Right ventricle myocardium inferior (tissue), 1 donor: ENCODE results near the gene PPP1R9B. TPM values are rescaled to one million over a fixed set of nuclear protein-coding genes. Genes with fewer than 3 reads are reported as not detected.
A peak's percentile ranks its signal among the peaks of the same experiment; 100 is the strongest.

Source experiments
- ATAC-seq: fragments of 200-7000 bp; cut with Tn5 transposase; one replicate; pipeline ENCODE4 v1.9.1; 2020; ENCODE audit warnings: mild to moderate bottlenecking, moderate library complexity
- DNase-seq: peaks from one replicate; pipeline ENCODE4 v3.0.0; 2021; ENCODE audit errors: missing footprints
- intact Hi-C: fragments of 100-400 bp; cut with DNase I; formaldehyde crosslinking; loops from one replicate; pipeline ENCODE4 v1.11.0; 2022
- total RNA-seq: library from RNA; stranded (reverse); fragmentation: NEBNext Ultra II Directional; extraction: Animal tissue kit (Norgen Biotek cat#: 25700); gene quantifications from one replicate; pipeline ENCODE4 v1.2.1, GENCODE V29; 2021
- donor health status: DM: no; HTN: yes; CAD: no; lungs with severe emphysema.

Gene PPP1R9B
- total RNA-seq, 1 donor from 2014 or later = 38.4 TPM

DNA sequence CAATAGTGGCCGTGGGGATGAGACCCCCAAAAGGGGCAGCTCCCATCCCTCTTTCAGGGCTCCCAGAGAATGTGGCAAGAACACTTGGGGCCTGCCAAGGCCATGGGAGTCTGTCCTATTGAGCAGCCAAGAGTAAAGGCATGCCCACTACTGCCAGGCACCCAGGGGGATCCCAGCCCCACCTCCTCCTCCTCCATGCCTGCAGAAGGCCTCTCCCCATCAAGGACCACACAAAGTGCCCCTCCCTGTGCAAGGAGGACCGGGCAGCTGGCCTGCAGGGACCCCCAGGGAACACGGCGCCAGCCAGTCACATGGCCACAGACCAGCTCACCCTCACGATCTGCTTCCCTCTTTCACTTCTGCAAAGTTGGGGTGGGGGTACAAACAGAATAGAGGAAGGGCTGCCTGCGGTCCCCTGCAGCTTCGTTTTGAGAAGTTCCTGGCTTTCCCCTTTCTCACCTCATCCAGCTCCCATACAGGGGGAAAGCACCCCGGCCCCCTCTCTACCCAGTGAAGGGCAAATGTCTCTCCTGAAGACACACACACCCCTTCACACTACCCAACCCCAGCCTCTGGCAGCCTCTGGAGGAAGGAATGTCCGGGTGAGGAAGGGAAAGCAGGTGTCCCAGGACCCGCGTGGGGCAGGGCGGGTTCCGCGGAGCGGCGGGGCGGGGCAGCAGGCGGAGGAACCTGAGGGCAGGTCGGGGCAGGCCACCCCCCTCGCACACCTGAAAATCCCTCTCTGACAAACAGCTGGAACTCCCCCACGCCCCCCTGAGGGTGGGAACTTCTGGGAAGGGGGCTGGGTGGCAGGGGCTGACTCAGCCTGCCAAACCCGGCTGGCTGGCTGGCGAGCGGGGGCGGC is 2.0 kb downstream of the PPP1R9B start:
- intact Hi-C loops = no loop called here
- peak; percentile 1 for ATAC-seq
- DNase-seq = peak; percentile 82

DNA sequence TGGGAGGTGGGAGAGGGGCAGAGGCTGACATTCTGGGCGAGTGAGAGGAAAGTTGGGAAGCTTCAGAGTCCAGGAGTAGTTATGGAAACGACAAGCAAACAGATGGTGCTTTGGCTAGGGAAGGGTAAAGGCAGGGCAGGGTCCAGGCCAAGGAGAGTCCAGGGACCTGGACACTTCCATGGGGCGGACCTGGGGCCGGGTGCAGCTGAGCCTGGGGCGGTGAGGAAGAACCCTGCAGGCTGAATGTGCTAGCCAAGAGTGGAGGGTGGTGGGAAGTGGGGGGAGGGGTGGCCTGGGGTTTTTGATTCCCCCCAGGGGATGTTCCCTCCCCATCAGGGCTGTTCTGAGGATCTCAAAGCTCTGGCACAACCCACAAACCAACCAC is 2.6 kb downstream of the PPP1R9B start:
- ATAC-seq = peak; percentile 12
- intact Hi-C loops = no loop called here
- DNase-seq = peak; percentile 65

DNA sequence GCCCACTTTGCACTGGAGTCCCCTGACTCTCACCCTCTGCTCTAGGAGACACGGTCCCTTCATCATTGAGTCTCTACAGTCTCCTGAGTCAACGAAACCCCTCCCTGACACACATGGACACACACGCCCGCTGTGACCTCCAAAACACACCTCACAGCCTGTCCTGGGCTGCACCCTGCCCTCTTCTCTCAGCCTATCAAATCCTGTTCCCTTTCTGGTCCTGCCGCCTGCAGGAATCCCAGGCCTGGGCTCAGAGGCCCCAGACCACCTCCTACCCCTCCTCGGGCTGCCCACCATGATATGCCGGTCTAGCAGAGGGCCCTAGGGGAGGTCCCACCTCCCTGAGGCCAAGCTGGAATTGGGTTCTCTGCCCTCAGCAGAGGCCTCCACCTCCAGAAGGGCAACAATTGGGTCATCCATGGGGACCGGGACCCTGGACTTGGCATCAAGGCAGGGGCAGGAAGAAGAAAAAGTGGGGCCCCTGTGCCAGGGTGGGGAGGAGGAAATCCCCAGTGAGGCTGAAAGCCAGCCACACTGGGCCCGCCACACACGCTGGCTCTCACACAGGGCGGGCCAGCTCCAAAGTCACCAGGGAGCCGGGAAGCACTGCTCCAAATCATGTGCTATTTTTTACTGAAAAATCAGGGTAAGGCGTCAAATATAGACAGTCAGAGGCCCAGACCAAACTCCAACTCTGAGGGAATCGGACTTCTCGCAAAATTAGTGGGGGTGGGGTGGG is 3.4 kb downstream of the PPP1R9B start:
- intact Hi-C loops = no loop called here
- DNase-seq = peak; percentile 69
- ATAC-seq = no peak

DNA sequence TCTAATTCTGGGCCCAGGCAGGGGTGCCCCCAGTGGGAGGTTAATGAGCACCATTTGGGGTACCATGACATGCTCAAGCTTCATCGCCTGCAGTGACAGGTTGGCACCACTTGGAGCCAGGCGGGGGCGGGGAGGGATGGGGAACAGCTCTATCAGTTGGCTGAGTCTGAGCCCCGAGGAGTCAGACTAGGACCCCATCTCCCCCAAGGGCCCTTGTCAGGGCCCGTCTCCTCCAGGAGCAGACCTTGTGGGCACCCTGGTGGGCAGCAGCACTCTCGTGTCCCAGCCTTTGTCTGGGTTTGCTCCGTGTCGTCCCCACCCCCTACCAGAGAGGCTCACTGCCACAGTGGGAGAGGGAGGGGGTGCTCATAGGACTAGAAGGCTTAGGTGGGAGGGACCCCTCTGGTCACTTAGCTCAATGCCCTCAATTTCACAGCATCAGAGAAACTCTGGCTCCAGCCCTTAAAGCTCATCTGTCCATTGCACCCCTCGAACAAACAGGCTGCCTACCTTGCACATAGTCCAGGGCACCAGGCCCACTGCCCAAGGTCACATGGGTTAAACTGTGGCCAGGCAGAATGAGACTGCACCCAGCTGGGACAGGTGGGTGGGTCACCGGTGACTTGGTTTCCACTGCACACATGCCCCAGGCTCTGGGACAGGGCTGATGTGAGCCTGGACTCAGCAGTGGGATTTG is 4.1 kb downstream of the PPP1R9B start:
- DNase-seq (peak; percentile 50), ATAC-seq (no peak)
- intact Hi-C loops = no loop called here

DNA sequence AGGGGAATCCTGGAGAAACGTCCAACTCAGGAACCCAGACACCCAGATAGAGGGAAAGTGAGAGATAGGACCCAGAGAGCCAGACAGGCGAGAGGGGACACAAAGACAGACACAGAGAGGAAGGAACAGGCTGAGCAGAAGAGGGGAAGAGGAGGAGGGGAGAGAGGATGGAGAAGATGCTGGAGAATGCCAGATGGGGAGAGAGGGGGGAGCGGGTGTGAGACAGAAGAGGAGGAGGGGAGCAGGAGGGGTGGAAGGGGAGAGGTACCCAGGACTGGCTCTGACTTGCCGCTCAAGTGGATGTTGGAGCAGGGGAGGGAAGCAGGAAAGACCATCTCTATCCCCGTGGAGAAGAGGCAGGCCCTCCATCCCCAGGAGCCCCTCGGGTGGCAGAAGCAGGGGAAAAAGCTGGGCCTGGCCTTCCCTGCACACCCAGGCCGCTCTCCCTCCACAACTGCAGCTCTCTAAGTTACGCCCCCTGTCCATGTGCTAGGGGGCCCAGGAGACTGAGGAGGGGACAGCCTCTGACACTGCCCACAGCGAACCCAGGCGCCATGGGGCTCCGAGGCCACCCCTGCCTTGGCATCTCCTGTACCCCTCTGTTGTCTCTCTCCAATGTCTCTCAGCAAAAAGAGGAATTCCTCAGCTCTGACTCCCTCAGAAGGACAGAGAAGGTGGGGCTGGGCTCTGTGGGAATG is 4.8 kb downstream of the PPP1R9B start:
- intact Hi-C loops = no loop called here
- ATAC-seq = no peak
- DNase-seq = peak; percentile 13

DNA sequence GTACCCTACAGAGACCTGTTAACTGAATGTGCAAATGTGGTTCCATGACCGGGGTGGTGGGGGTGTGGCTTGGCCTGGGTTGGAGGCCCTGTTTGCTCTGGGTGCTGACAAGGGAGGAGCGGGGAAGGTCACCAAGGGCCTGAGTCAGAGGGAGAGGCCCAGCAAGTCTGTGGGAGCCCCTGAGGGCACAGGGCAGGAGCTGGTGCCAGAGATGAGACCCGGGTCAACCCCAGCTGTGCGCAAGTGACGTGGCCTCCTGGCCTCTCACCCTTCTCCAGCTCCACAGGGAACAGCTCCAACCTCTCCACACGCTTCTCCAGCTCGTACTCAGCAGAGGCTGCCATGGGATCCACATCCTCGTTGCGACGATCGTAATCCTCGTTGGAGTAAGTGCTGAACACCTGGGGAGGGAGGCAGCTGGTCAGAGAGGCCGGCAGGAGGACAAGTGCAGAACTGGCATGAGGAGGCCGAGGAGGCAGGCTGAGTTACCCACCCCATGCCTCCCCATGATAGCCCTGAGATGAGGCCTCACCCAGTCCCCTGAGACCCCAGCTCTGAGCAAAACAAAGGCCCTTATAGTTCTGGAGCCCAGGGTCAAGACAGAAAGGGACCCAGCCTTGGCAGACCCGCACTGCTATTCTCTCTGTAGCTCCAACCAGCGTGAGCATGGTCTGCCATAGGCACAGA is 5.5 kb downstream of the PPP1R9B start:
- intact Hi-C loops = no loop called here
- no peak for DNase-seq
- ATAC-seq = peak; percentile 21

DNA sequence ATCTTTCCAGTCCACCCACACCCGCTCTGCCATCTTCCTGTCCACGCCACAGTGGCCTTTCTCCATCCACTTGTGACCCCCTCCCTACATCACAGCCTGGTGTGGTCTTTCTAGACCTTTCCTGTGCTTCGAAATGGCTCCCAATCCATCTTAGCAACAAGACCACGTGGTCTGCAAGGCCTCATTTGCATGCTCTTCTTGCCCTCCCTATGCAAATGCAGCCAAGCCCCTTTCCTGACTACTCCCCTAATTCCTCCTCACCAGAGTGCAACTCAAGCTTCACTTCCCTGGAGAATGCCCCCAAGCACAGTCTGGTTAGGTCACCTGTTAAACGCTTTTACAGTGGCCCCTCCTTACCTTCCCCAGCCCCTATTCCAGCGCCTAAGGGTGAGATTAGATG is 6.1 kb downstream of the PPP1R9B start:
- no peak for ATAC-seq
- intact Hi-C loops = no loop called here

DNA sequence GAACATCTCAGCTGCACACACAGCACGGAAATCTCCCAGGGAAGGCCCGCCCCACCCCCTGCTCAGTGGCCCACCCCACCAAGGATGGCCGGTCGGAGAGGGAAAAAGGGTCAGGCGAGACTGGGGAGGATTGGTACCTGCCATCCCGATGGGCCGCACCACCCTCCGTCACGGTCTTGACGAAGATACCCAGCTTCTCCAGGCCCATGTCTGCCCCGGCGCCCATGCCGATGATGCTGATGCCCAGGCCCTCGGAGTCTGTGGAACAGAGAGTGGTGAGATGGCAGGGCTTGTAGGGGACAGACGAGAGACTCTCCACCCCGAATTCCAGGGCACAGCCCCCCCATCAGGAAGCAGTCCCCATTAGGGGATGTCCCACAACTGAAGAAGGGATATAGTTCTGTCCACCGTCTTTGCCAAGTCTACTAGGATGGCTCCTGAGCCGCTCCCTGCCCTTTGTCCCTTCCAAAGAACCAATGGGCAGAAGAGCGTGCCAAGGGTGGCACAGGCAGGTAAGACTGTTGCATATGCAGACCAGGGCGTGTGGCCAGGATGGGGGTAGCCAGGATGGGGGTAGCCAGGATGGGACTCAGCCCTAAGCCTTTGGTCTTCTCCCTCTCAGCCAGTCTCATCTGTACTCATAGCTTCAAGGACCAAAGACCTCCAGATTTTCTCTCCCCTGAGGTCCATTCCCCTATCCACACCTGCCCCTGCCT is 6.9 kb downstream of the PPP1R9B start:
- intact Hi-C loops = no loop called here
- ATAC-seq (no peak), DNase-seq (no peak)

More for the DNA sequence above, 6.1 kb downstream of the PPP1R9B start:
- no peak for DNase-seq

DNA sequence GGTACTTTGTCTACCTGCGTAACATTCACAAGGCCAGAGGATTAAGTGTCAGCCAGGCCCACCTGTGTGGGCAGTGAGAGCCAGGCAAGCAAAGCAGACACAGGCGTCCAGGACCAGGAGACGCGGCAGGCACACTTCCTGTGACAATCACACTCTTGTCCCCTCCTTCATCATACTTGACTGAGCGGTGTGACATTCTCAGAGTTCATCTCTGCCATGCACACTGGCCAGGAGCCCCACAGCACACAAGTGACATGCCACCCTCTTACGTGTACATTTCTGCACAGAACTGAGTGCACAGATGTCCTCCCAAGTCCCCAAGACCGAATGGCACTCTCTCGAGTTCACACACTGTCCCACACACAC is 8.7 kb downstream of the PPP1R9B start:
- no peak for ATAC-seq
- intact Hi-C loops = loop anchor here (2.0 kb wide), 1 partner anchor 35 kb away; no protein-coding TSS in a partner anchor
- no peak for DNase-seq

DNA sequence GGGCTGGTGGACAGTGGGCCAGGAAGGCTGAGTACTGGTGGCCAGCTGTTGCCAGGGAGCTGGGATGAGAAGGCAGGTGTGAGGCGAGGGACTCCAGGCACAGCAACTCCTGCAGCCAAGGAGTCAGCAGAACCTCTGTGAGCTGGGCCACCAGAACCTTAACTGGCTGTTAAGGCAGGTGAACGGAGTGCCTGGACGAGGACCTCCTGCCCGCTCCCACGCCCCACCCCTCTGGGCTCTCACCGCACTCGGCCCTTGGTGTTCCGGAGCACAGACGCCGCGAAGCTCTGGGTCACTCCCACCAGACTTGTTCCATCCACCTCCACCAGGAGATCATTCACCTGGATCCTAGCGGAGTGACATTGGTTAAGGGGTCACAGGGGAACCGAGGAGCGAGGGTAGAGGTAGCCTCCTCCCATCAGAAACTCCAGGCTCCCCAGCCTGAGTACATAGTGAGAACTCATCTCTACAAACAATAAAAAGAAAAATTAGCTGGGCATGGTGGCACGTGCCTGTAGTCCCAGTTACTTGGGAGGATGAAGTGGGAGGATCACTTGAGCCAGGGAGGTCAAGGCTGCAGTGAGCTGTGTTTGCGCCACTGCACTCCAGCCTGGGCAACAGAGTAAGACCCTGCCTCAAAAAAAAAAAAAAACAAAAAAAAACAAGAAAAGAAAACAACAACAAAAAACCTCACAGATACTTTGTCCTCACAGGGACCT is 9.3 kb downstream of the PPP1R9B start:
- DNase-seq (no peak), ATAC-seq (no peak)
- intact Hi-C loops = loop anchor here (2.0 kb wide), 1 partner anchor 36 kb away; no protein-coding TSS in a partner anchor

DNA sequence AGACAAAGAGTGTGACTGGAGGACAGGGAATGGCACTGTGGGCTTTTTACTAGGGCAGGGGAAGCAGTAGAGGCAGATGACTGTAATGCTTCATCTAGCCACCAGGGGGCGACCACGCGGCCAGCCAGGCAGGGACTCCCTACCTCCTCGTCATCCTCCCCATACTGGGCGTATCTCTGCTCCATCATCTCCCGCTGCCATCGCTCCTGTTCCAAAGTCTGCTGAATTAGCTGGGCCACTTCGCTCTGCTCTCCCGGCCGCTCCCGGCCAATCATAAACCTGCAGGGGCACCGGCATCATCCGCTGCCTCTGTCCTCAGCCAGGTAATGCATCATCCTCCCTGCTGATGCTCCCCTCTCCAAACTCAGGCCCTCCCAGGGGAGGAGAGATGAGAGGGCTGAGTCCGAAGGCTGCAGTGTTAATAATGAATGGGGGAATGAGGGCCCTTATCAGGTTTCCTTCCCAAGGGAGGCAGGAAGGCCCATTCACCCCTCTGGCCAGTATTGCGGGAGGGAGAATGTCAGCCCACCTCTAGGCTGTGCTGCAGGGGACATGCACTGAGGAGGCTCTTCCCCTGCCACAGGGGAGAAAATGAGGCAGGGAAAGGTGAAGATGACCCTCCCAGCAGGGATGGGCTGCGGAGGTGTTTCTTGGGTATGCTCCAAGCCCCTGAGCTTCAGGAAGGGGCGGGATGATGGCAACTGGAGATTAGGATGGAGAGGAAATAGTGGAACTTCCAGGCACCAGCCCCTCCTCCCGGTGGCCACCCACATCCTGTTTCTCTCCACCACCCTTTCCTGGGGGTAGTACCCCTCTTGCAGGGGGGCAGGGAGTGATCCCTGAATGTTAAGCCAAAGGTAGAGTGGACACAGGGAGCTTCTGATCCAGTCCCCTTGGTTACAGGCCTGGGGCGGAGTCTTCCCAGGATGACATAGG is 10.3 kb downstream of the PPP1R9B start:
- peak; percentile 76 for ATAC-seq
- intact Hi-C loops = loop anchor here (2.0 kb wide), 1 partner anchor 37 kb away; no protein-coding TSS in a partner anchor

DNA sequence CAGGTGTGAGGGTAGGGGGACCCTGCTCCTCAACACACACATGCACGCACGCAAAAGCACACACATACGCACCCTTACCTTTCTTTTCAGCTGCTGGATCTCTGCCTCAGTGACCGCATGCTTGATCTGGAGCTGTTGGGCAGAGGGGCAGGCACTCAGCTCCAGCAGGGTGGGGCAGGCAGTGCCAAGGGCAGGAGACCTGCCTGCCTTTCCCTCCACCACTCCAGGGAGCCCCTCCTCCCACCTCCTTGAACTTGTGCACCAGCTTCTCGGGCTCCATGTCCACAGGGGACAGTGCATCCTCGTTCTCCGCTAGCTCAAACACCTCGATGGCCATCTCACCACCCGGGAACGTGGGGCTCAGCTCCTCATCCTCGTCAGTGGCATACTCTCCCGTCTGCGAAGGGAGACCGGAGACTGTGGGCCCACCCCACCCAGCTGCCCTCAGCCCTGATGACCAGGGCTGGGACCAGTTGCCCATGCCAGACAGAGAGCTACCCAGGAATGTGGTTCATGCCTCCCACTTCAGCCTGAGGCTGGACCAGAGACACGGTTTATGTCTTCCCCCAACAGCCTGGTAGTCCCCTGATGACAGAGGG is 11.2 kb downstream of the PPP1R9B start:
- ATAC-seq = no peak
- DNase-seq = no peak
- intact Hi-C loops = no loop called here

More for the DNA sequence above, 10.3 kb downstream of the PPP1R9B start:
- peak; percentile 93 for DNase-seq

DNA sequence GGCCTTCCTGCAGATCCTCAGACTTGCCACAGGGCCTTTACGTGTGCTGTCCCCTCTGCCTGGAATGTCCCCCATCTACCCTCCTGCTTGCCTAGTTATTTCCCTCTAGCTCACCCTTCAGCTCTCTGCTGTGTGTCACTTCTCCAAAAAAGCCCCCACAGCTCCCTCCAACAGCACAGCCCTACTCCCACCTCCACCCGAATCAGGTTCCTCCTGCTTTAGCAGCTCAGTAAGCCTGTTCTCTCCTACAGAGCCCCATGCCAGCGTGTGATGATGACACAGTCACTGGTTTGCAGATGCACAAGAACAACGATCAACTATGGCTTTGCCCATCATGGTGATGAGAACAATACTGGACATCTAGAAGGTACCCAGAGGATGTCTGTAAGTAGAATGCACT is 13.4 kb downstream of the PPP1R9B start:
- ATAC-seq (no peak), DNase-seq (no peak)
- intact Hi-C loops = no loop called here

DNA sequence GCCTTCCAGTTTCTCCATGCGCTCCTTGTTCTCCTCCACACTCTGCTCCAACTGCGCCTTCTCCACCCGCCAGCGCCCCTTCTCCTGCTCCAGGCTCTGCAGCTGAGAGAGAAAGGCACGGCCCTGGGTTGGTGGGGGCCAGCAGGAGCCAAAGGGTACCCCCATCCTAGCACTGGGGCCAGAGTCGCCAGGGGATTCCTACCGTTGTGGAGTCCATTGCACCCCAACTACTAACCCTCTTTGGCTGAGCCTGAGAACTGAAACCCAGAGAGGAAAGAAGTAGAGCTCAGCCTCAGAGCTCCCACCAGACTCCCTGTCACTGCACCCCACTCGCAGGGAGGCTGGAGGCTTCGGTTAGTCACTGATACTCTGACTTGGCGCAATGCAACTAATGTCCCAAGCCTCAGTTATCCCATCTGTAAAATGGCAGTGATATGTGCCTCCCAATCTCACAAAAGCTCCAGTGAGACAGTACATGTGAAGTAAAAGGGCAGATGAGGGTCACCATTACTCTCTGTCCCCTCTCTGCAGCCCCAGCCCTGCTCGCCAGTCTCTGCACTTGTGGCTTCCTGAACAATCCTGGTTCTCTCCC is 14.3 kb downstream of the PPP1R9B start:
- intact Hi-C loops = no loop called here
- no peak for ATAC-seq

More for the DNA sequence above, 14.3 kb downstream of the PPP1R9B start:
- no peak for DNase-seq
